Subcutaneous adipose tissue (tissue), 4 donors: ENCODE measurements around the gene VPS37B. TPM values are rescaled to one million over a fixed set of nuclear protein-coding genes. Genes with fewer than 3 reads are reported as not detected.

Experiments used
- total RNA-seq, 4 donors: library from RNA; depleted of rRNA; stranded (reverse); fragments of >200 nt; gene quantifications; one replicate each; pipeline ENCODE4 v1.1.0, GENCODE V29; 2016
- TF ChIP-seq, protein P1 (sequence below): fragments of 450-650 bp; IDR thresholded peaks from one replicate; pipeline ENCODE4 v1.5.1; 2016; ENCODE audit warnings: low read depth, mild to moderate bottlenecking, control low read depth, antibody characterized with exemption, moderate library complexity

VPS37B gene
- total RNA-seq, 4 donors from 2014 or later: 14.8 to 54.1 (median 16.8) TPM

DNA sequence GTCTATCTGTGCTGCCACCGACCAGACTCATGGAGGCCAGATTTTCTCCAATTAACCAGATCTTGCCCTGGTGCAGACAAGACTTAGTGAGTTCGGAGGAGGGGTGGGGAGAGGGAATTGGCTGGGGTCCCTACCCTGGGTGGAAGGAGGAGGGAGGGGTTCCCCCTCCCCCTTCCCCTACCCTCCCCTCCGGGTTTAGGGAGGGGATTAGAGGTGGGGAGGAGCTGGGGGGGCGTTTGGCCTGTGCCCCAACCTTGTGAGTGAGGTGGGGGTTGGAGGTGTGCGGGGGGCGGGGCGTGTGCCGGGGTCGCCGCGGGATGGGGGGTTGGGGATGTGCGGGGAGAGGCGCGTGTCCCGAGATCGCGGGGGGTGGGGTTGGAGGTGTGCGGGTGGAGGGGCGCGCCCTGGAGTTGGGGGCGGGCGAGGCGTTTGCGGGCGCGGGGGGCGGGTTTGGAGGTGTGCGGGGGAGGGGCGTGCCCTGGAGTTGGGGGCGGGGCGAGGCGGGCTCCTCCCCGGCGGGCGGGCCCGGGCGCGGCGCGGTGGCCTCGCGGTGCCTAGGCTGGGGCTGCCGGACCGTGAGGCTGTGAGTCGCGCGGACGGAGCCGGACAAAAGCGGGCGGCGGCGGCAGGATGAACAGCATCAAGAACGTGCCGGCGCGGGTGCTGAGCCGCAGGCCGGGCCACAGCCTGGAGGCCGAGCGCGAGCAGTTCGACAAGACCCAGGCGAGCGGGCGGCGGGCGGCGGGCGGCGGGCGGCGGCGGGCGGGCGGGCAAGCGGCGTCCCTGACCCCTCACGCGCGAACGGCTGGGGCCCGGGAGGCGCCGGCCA is 60.8 kb downstream of the VPS37B start, which contains the start of gene HIP1R:
HIP1R (plus strand) TSS at position 537 of the 829 bp plus-strand sequence; CDS start at position 631, 94 bp downstream.
- TF ChIP-seq, protein P1, sequence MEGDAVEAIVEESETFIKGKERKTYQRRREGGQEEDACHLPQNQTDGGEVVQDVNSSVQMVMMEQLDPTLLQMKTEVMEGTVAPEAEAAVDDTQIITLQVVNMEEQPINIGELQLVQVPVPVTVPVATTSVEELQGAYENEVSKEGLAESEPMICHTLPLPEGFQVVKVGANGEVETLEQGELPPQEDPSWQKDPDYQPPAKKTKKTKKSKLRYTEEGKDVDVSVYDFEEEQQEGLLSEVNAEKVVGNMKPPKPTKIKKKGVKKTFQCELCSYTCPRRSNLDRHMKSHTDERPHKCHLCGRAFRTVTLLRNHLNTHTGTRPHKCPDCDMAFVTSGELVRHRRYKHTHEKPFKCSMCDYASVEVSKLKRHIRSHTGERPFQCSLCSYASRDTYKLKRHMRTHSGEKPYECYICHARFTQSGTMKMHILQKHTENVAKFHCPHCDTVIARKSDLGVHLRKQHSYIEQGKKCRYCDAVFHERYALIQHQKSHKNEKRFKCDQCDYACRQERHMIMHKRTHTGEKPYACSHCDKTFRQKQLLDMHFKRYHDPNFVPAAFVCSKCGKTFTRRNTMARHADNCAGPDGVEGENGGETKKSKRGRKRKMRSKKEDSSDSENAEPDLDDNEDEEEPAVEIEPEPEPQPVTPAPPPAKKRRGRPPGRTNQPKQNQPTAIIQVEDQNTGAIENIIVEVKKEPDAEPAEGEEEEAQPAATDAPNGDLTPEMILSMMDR: no peak

- TF ChIP-seq, protein P1: no peak
Observed at GRCh38 chr12:122834104-122834920, 61.6 kb downstream of the VPS37B start.

- TF ChIP-seq, protein P1: no peak
Observed at GRCh38 chr12:122830517-122831214, 65.3 kb downstream of the VPS37B start.

DNA sequence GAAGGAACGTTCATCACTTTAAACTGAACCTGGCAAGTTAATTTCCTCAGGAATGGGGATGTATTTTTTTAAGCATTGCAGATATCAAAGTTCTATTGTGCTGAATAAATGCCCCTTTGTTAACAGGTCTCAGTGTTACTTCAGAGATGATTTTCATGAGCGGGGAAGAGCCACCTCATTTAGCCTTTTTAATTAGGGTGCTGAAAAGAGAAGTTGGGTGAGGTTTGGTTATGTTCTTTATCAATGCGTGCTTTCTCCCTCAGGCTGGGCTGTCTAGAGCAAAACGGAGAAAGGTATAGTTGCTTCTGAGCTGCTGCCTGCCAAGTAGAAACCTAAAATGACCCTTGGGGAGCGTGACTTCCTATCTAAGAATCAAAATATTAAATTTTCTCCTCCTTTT is 68.7 kb downstream of the VPS37B start:
- TF ChIP-seq, protein P1: no peak

DNA sequence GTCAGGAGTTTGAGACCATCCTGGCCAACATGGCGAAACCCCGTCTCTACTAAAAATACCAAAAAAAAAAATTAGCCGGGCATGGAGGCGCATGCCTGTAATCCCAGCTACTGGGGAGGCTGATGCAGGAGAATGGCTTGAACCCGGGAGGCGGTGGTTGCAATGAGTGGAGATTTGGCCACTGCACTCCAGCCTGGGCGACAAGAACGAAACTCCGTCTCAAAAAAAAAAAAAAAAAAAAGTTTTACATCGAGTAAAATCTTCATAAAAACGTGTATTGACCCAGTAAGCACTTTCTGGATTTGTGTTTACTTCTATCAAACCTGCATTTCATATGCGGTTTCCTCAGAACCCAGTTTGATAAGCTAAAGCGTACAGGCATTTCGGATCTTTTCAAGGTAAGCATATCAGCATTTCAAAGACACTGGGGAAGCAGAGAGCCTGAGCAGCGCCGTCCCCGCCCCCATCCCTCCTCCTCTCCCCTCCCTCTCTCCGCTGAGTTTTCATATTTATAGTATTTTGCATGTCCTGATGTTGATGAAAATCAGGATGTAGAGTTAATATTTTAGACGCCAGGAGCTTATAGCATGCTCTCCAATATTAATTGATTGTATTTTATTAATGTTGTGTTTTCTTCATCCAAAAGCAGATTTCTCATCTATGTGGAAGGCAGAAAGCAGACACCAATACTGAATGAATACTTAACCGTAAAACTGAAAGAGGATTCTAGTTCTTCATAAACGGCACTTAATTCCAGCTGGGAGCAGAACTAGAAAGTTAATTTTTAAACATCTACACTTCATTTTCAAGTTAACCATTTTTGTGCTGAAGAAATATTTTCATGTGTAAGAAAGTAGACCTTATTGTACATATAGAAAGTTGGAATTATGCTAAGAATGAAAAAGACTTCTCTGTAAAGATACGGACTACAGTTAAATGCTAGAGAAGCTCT is 69.9 kb downstream of the VPS37B start:
- TF ChIP-seq, protein P1: no peak

GRCh38 chr12:122823429-122823828 is 72.5 kb downstream of the VPS37B start:
- TF ChIP-seq, protein P1: no peak
